A673 (cell line): Measurements from ENCODE around the gene NEB.
"Not testable (repeated sequence)": the region's sequence is repeated elsewhere in the genome, so short reads cannot be mapped to it uniquely, and the experiment has no call there.

Source experiments
- EZH2 ChIP-seq: fragments of 200-600 bp; sonication (generic); IDR thresholded peaks from 2 replicates; pipeline ENCODE4 v1.6.1; 2017; ENCODE audit warnings: borderline replicate concordance, low read depth, mild to moderate bottlenecking, mixed read lengths, antibody characterized with exemption, low read length; ENCODE audit not compliant: poor library complexity, severe bottlenecking
- TF ChIP-seq, protein P1 (sequence below): fragments of 300-800, 200-600 bp; sonication (generic); conservative IDR thresholded peaks from 2 replicates; pipeline ENCODE4 v1.5.1; 2017; ENCODE audit warnings: low read depth, mild to moderate bottlenecking, antibody characterized with exemption, low read length, moderate library complexity, mixed read lengths

DNA sequence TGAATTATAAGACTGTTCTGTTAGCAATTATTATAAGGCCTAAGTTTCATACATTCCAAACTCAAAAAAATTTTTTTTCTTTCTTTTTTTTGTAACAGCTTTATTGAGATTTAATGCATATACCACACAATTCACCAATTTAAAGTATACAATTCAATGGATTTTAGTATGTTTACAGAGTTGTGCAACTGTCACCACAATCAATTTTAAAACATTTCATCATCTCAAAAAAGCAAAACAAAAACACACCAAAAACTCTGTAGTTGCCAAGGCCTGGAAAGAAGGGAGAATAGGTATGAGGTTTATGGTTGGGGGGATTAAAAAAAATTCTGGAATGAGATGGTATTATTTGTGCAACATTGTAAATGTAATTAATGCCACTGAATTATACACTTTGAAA lies 36.1 kb downstream of the NEB start:
- TF ChIP-seq, protein P1, sequence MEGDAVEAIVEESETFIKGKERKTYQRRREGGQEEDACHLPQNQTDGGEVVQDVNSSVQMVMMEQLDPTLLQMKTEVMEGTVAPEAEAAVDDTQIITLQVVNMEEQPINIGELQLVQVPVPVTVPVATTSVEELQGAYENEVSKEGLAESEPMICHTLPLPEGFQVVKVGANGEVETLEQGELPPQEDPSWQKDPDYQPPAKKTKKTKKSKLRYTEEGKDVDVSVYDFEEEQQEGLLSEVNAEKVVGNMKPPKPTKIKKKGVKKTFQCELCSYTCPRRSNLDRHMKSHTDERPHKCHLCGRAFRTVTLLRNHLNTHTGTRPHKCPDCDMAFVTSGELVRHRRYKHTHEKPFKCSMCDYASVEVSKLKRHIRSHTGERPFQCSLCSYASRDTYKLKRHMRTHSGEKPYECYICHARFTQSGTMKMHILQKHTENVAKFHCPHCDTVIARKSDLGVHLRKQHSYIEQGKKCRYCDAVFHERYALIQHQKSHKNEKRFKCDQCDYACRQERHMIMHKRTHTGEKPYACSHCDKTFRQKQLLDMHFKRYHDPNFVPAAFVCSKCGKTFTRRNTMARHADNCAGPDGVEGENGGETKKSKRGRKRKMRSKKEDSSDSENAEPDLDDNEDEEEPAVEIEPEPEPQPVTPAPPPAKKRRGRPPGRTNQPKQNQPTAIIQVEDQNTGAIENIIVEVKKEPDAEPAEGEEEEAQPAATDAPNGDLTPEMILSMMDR = not testable (repeated sequence)
- TF ChIP-seq EZH2 = not testable (repeated sequence)
